Effector memory CD4-positive, alpha-beta T cell (primary cell): ENCODE results near the gene TIPARP.

Experiments used
- DNase-seq, 3 donors: peaks; one replicate each; pipeline ENCODE4 v3.0.0-alpha.2; 2020
- H3K27ac ChIP-seq: 2 replicates; pipeline ENCODE4 v1.7.0; 2013; ENCODE audit warnings: mild to moderate bottlenecking, low read length, moderate library complexity; ENCODE audit not compliant: insufficient read depth, poor library complexity, severe bottlenecking
- H3K27me3 ChIP-seq: replicated peaks from 2 replicates; pipeline ENCODE4 v1.7.0; 2013; ENCODE audit warnings: mild to moderate bottlenecking, low read length; ENCODE audit not compliant: insufficient read depth, control insufficient read depth, poor library complexity, severe bottlenecking
- H3K36me3 ChIP-seq: 2 replicates; pipeline ENCODE4 v1.7.0; 2013; ENCODE audit warnings: mild to moderate bottlenecking, low read length, moderate library complexity; ENCODE audit not compliant: control insufficient read depth, insufficient read depth
- H3K4me1 ChIP-seq: 2 replicates; pipeline ENCODE4 v1.7.0; 2013; ENCODE audit warnings: low read length, mild to moderate bottlenecking; ENCODE audit not compliant: control insufficient read depth, insufficient read depth, poor library complexity, severe bottlenecking
- H3K4me3 ChIP-seq: 2 replicates; pipeline ENCODE4 v1.7.0; 2013; ENCODE audit warnings: low read length, low read depth, mild to moderate bottlenecking; ENCODE audit not compliant: insufficient read depth, poor library complexity, severe bottlenecking
- H3K9me3 ChIP-seq: 2 replicates; pipeline ENCODE4 v1.7.0; 2013; ENCODE audit warnings: mild to moderate bottlenecking, low read length, moderate library complexity; ENCODE audit not compliant: control insufficient read depth

TIPARP gene

GRCh38 chr3:156747046-156747445, 72.7 kb downstream of the TIPARP start:
- Histone ChIP-seq H3K4me3 (no peak overlapping the region), H3K27me3 (no peaks in the 10 kb centered on the region), H3K4me1 (no peaks in the 10 kb centered on the region), H3K36me3 (no peaks in the 10 kb centered on the region), H3K9me3 (no peaks in the 10 kb centered on the region), H3K27ac (no peak overlapping the region)
- no peak for DNase-seq

- Histone ChIP-seq H3K4me3 (no peak overlapping the region), H3K27ac (no peak overlapping the region), H3K27me3 (no peaks in the 10 kb centered on the region), H3K36me3 (no peaks in the 10 kb centered on the region), H3K9me3 (no peaks in the 10 kb centered on the region), H3K4me1 (no peaks in the 10 kb centered on the region)
- DNase-seq: no peak
These were observed 74.9 kb downstream of the TIPARP start for GRCh38 chr3:156749244-156749643.

GRCh38 chr3:156750191-156750873, 75.9 kb downstream of the TIPARP start:
- Histone ChIP-seq H3K4me1 (no peaks in the 10 kb centered on the region), H3K27ac (no peak overlapping the region), H3K27me3 (no peaks in the 10 kb centered on the region), H3K9me3 (no peaks in the 10 kb centered on the region), H3K4me3 (no peak overlapping the region), H3K36me3 (no peaks in the 10 kb centered on the region)
- no peak for DNase-seq

GRCh38 chr3:156750874-156751245, 76.5 kb downstream of the TIPARP start:
- no peak overlapping the region for H3K27ac ChIP-seq
- H3K4me3 ChIP-seq: no peak overlapping the region
- no peak for DNase-seq
- H3K36me3 ChIP-seq: no peaks in the 10 kb centered on the region
- no peaks in the 10 kb centered on the region for H3K4me1 ChIP-seq
- H3K27me3 ChIP-seq: no peaks in the 10 kb centered on the region
- H3K9me3 ChIP-seq: no peaks in the 10 kb centered on the region

- Histone ChIP-seq H3K9me3 (no peaks in the 10 kb centered on the region), H3K27me3 (no peaks in the 10 kb centered on the region), H3K4me1 (no peaks in the 10 kb centered on the region), H3K4me3 (no peak overlapping the region), H3K36me3 (no peaks in the 10 kb centered on the region), H3K27ac (no peak overlapping the region)
- DNase-seq: no peak
These were observed 77.2 kb downstream of the TIPARP start for GRCh38 chr3:156751461-156752025.
